K562 (cell line): ENCODE results near the gene IL4I1. TPM values are rescaled to one million over a fixed set of nuclear protein-coding genes. Genes with fewer than 3 reads are reported as not detected.

Experiments
- ATAC-seq: fragments of 200-7000 bp; cut with Tn5 transposase; 3 replicates; pipeline ENCODE4 v1.9.1; 2020; ENCODE audit warnings: moderate library complexity
- BruUV-seq: library from RNA; stranded (reverse); fragments of 400-500 nt; replicated peaks from 2 replicates; lab custom pipeline; 2021; lab: Mats Ljungman, UMichigan
- CTCF ChIA-PET: fragments of 300-600 bp; formaldehyde crosslinking; extraction: SDS; loops from one replicate; lab custom pipeline; 2021; ENCODE audit warnings: low intra/inter-chr PET ratio; lab: Yijun Ruan, JAX
- POLR2A ChIA-PET: fragments of 300-600, 350-650 bp; sonication (Branson Sonifier 250); formaldehyde crosslinking; extraction: SDS; loops from one replicate; lab custom pipeline; 2021; ENCODE audit warnings: antibody characterized with exemption, inconsistent platforms; lab: Yijun Ruan, JAX
- DNase-seq, 4 experiments: peaks; one replicate each; pipeline versions ENCODE4 v3.0.0 to v3.0.0-alpha.2; 2011 to 2018; ENCODE audit warnings: low spot score in 3 of 4, mixed read lengths in 3 of 4; ENCODE audit errors: extremely low read depth in 1 of 4
- FAIRE-seq: peaks from 2 replicates; lab custom pipeline; 2011; peaks lifted over from hg19 to GRCh38; lab: Jason Lieb, UNC
- H2AFZ ChIP-seq: 2 replicates; pipeline ENCODE4 v1.6.0; 2011; ENCODE audit warnings: low read depth, low read length, control low read depth, inconsistent platforms
- H3K27ac ChIP-seq: fragments of 200-600 bp; 3 replicates; pipeline ENCODE4 v1.8.0; 2011; ENCODE audit warnings: low read depth, mild to moderate bottlenecking, control low read depth, inconsistent platforms, low read length, moderate library complexity, mixed read lengths; ENCODE audit errors: extremely low read depth
- H3K27me3 ChIP-seq, 2 experiments: fragments of 300-600 bp in 1 of 2; 2 replicates in 1 of 2; 3 replicates in 1 of 2; pipeline versions ENCODE4 v1.6.0 to v1.8.0; 2011; ENCODE audit warnings: inconsistent platforms in 2 of 2, low read length in 2 of 2, mild to moderate bottlenecking in 1 of 2, mixed read lengths in 1 of 2, moderate library complexity in 1 of 2; ENCODE audit not compliant: control insufficient read depth in 2 of 2, insufficient read depth in 2 of 2
- H3K36me3 ChIP-seq: fragments of 300-600 bp; 3 replicates; pipeline ENCODE4 v1.8.0; 2011; ENCODE audit warnings: mild to moderate bottlenecking, low read length, inconsistent platforms; ENCODE audit not compliant: control insufficient read depth, insufficient read depth
- H3K4me1 ChIP-seq, 2 experiments: fragments of 200-600 bp in 1 of 2; replicated peaks in 1 of 2; 2 replicates in 1 of 2; 3 replicates in 1 of 2; pipeline versions ENCODE4 v1.5.1 to v1.8.0; 2011; ENCODE audit warnings: inconsistent platforms in 2 of 2, low read length in 2 of 2, mild to moderate bottlenecking in 1 of 2, mixed read lengths in 1 of 2, moderate library complexity in 1 of 2; ENCODE audit not compliant: control insufficient read depth in 2 of 2, insufficient read depth in 2 of 2
- H3K4me2 ChIP-seq: 2 replicates; pipeline ENCODE4 v1.6.1; 2011; ENCODE audit warnings: low read length, control low read depth, inconsistent platforms, mixed read lengths; ENCODE audit not compliant: insufficient read depth
- H3K4me3 ChIP-seq: fragments of 200-600 bp; sonication (generic), shearing (Covaris generic); 2 replicates; pipeline ENCODE4 v1.5.1; 2016; ENCODE audit warnings: control low read depth, inconsistent platforms
- H3K79me2 ChIP-seq: fragments of 200-600 bp; 3 replicates; pipeline ENCODE4 v1.8.0; 2011; ENCODE audit warnings: low read length, inconsistent platforms; ENCODE audit not compliant: control insufficient read depth, insufficient read depth
- H3K9ac ChIP-seq, 2 experiments: 2 replicates each; pipeline versions ENCODE4 v1.6.0 to v1.6.1; 2011; ENCODE audit warnings: low read depth in 2 of 2, low read length in 2 of 2, control low read depth in 1 of 2, inconsistent platforms in 1 of 2, mild to moderate bottlenecking in 1 of 2, mixed read lengths in 1 of 2; ENCODE audit not compliant: insufficient read depth in 1 of 2
- H3K9me1 ChIP-seq: one replicate; pipeline ENCODE4 v1.6.0; 2011; ENCODE audit warnings: inconsistent platforms, mild to moderate bottlenecking, low read length, moderate library complexity; ENCODE audit not compliant: control insufficient read depth, insufficient read depth
- H3K9me3 ChIP-seq: replicated peaks from 2 replicates; pipeline ENCODE4 v1.5.1; 2011; ENCODE audit warnings: low read depth, low read length, inconsistent platforms; ENCODE audit not compliant: control insufficient read depth, insufficient read depth
- H4K20me1 ChIP-seq: replicated peaks from 2 replicates; pipeline ENCODE4 v1.6.1; 2011; ENCODE audit warnings: low read length, inconsistent platforms, mixed read lengths; ENCODE audit not compliant: control insufficient read depth, insufficient read depth
- C11orf30 ChIP-seq: fragments of 450-650 bp; IDR thresholded peaks from 2 replicates; pipeline ENCODE4 v1.6.1; 2016; ENCODE audit warnings: low read depth, mild to moderate bottlenecking
- LCOR ChIP-seq: sonication (generic); formaldehyde crosslinking; IDR thresholded peaks from 2 replicates; pipeline ENCODE4 v1.8.0; 2022; ENCODE audit warnings: mild to moderate bottlenecking, missing genetic modification reagents
- MAFF ChIP-seq: IDR thresholded peaks from 2 replicates; pipeline ENCODE4 v1.6.1; 2012; ENCODE audit warnings: low read length, improper control_type of control experiment
- MAFG ChIP-seq: fragments of 450-650 bp; conservative IDR thresholded peaks from 2 replicates; pipeline ENCODE4 v1.6.1; 2016; ENCODE audit warnings: missing genetic modification characterization, missing compliant biosample characterization
- NCOR1 ChIP-seq: fragments of 450-650 bp; IDR thresholded peaks from 2 replicates; pipeline ENCODE4 v1.6.1; 2016; ENCODE audit warnings: mild to moderate bottlenecking, moderate library complexity
- NFE2 ChIP-seq: IDR thresholded peaks from 2 replicates; pipeline ENCODE4 v1.6.1; 2014; ENCODE audit warnings: antibody characterized with exemption, low read depth
- ZNF316 ChIP-seq: fragments of 450-650 bp; IDR thresholded peaks from 2 replicates; pipeline ENCODE4 v1.6.1; 2016
- WGBS: fragments of 100-300 bp; shearing (Covaris generic); methylation state at CpG from one replicate; pipeline ENCODE4 v1.1.6; 2016; ENCODE audit warnings: low coverage, mixed read lengths; ENCODE audit not compliant: insufficient coverage; ENCODE audit errors: missing lambda C conversion rate; 5-methylcytosine and 5-hydroxymethylcytosine counted together
- in situ Hi-C: fragments of 300-500 bp; cut with MboI; formaldehyde crosslinking; loops from 4 replicates; pipeline ENCODE4 v1.15.0; 2018; ENCODE audit warnings: inconsistent platforms, mixed read lengths
- intact Hi-C: fragments of 100-400 bp; cut with micrococcal nuclease; formaldehyde crosslinking; loops from 2 replicates; pipeline ENCODE4 v1.14.2; 2022
- polyA plus RNA-seq, 8 experiments: library from polyadenylated mRNA; depleted of rRNA in 4 of 8; stranded (reverse) in 5 of 8; unstranded in 3 of 8; fragments of >200 nt; fragmentation: Nextera tagmentation in 2 of 8; fragmentation: Illumina TruSeq in 1 of 8; extraction: Ambion mirVana in 2 of 8; extraction: Trizol in 1 of 8; gene quantifications; 2 replicates each; pipeline versions ENCODE4 v1.2.1 to v1.2.3, GENCODE V29; 2011 to 2014; ENCODE audit warnings: inconsistent platforms in 1 of 8, missing spikeins in 1 of 8
- total RNA-seq, 7 experiments: library from RNA; depleted of rRNA in 6 of 7; stranded (reverse); fragments of >200 nt in 6 of 7; fragmentation: Illumina TruSeq in 2 of 7; extraction: Trizol in 2 of 7; gene quantifications; 2 replicates each; pipeline versions ENCODE4 v1.2.1 to v1.2.3, GENCODE V29; 2011 to 2021; ENCODE audit warnings: low replicate concordance in 1 of 7

IL4I1 gene
- total and polyA plus RNA-seq, 9 of the 15 experiments (the other 6 are each of a cell fraction or from before 2014, with no cell fraction given) = 0.06 to 0.95 (median 0.43) TPM; not detected in 2

DNA sequence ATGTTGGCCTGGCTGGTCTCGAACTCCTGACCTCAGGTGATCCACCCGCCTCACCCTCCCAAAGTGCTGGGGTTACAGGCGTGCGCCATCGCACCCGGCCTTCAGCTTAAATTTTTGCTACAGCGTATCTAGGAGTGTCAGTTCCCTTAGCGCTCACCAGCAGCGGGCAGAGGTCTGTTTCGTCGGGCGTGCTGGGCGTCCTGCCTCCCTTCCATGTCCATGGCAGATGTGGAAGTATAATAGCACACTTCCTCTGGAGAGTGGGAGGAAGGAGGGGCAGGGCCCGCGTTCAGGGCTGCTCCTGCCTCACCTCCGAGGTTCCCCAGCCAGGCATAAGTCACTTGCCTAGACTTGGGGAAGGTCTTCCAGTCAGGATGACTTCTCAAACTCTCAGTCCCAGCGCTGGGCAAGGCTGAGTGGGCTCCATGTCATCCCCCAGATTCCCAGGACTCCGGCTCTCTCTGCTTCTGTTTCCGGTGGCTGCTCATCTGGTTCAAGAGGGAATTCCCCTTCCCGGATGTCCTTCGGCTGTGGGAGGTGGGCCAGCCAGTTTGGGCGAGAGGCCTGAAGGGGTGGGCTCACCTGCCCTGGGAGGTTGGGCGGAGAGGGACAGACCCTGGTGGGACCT is 9.5 kb downstream of the IL4I1 start:
- no peak for ATAC-seq
- Histone ChIP-seq H3K9ac (peak overlapping the region in 1 of 2 experiments; percentile 43; a peak in 2 of 4 replicates), H3K27ac (no peak overlapping the region), H3K9me1 (peaks cover 3% of the 10 kb centered on the region), H3K4me3 (no peak overlapping the region), H2AFZ (no peak overlapping the region), H3K27me3 (no peaks in the 10 kb centered on the region), H3K9me3 (no peaks in the 10 kb centered on the region), H3K36me3 (peaks cover 28% of the 10 kb centered on the region), H3K79me2 (no peaks in the 10 kb centered on the region), H4K20me1 (no peaks in the 10 kb centered on the region), H3K4me1 (peaks cover 12 to 63% of the 10 kb centered on the region in 2 experiments), H3K4me2 (no peak overlapping the region)
- TF ChIP-seq MAFG (tag) = no peak
- CTCF ChIA-PET = no interaction called here
- POLR2A ChIA-PET = interaction anchor here (1.1 to 1.9 kb wide), 2 partner anchors 9 to 10 kb away, joined by 4 to 12 read pairs; partner anchors contain the start of genes AKT1S1, IL4I1 and TBC1D17
- DNase-seq = no peak
- WGBS = 87% methylated on average over 22 of the region's 23 CpGs
- in situ Hi-C loops = no loop called here
- FAIRE-seq = no peak
- BruUV-seq = no TSS peak
- intact Hi-C loops = no loop called here

DNA sequence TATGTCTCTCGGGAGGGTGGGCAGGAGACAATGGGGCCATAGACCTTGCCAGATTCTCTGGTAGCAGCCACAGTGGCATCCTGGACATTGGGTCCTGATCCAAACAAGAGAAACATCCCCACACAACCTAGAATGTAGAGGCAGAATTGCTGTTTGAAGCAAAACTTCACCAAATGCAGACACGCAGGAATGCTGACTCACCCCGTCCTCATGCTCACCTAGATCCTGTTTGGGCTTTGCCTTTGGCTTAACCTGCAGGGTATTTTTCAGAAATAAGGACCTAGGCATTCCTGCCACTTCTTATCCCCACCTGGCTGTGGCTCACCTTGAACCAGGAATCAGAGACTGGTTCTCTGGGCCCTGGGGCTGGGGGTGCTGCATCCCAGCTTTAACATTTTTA is 11.9 kb downstream of the IL4I1 start:
- H3K4me3 ChIP-seq = no peak overlapping the region
- no peaks in the 10 kb centered on the region for H3K79me2 ChIP-seq
- H3K9ac ChIP-seq = peak overlapping the region in 1 of 2 experiments; percentile 77; a peak in 2 of 4 replicates
- WGBS = 61% methylated on average over 3 of the region's 3 CpGs
- FAIRE-seq (no peak), DNase-seq (no peak), ATAC-seq (no peak)
- ChIA-PET CTCF (no interaction called here), POLR2A (interaction anchor here (0.6 kb wide), 1 partner anchor 25 kb away, joined by 3 read pairs; no protein-coding TSS in a partner anchor)
- no peaks in the 10 kb centered on the region for H3K27me3 ChIP-seq
- H2AFZ ChIP-seq = no peak overlapping the region
- intact Hi-C loops (no loop called here), in situ Hi-C loops (no loop called here)
- no peaks in the 10 kb centered on the region for H4K20me1 ChIP-seq
- H3K9me3 ChIP-seq = no peaks in the 10 kb centered on the region
- H3K9me1 ChIP-seq = no peaks in the 10 kb centered on the region
- H3K4me1 ChIP-seq = peaks cover 12 to 67% of the 10 kb centered on the region in 2 experiments
- TF ChIP-seq MAFF (peak; percentile 24; the same call in 1 of the 2 replicates), C11orf30 (peak; percentile 61), NCOR1 (no peak), LCOR (CRISPR knock-in tag) (no peak), MAFG (tag) (peak; percentile 48), NFE2 (peak; percentile 66), ZNF316 (peak; percentile 79)
- TF ChIP-seq, all 486 proteins: peak for 5
- H3K4me2 ChIP-seq = no peak overlapping the region
- H3K27ac ChIP-seq = no peak overlapping the region; the same call in 1 of the 3 replicates
- peaks cover 49% of the 10 kb centered on the region for H3K36me3 ChIP-seq
- no TSS peak for BruUV-seq
